ENCODE results near the gene CBFA2T2. TPM values are rescaled to one million over a fixed set of nuclear protein-coding genes. Genes with fewer than 3 reads are reported as not detected.
"Not testable (repeated sequence)": the region's sequence is repeated elsewhere in the genome, so short reads cannot be mapped to it uniquely, and the experiment has no call there.

Gene CBFA2T2
- total and polyA plus RNA-seq, 8 donors: 2.9 to 29.9 (median 12.0) TPM

GRCh38 chr20:33531047-33531877, 41.4 kb downstream of the CBFA2T2 start:
- Histone ChIP-seq H3K27ac (peak overlapping the region in 3 of 5 donors; percentile 17 to 49 (median 25)), H3K4me1 (peaks cover 9 to 35% (median 27%) of the 10 kb centered on the region in 4 donors), H3K36me3 (peaks cover 0 to 3% (median 0%) of the 10 kb centered on the region in 4 donors), H3K9me3 (no peaks in the 10 kb centered on the region), H3K4me3 (no peak overlapping the region), H3K27me3 (no peaks in the 10 kb centered on the region)
- peak in 1 of 2 donors; percentile 45 for DNase-seq
- no peak for TF ChIP-seq EP300 (IDR thresholded peaks at IDR 0.05)
- no peak for TF ChIP-seq POLR2AphosphoS5 (IDR thresholded peaks at IDR 0.05)
- no peak for TF ChIP-seq CTCF (IDR thresholded peaks at IDR 0.05)
- TF ChIP-seq POLR2A (IDR thresholded peaks at IDR 0.05): no peak
- intact Hi-C loops (cut with DNase I; ENCODE audit: low total_unique reads): no loop called here
- 54 to 71% (median 62%) methylated on average over 6 of the region's 6 CpGs for WGBS, 5 donors

- TF ChIP-seq POLR2AphosphoS5 (IDR thresholded peaks at IDR 0.05): no peak
- no peak for TF ChIP-seq POLR2A (IDR thresholded peaks at IDR 0.05)
- no peak for TF ChIP-seq EP300 (IDR thresholded peaks at IDR 0.05)
- no peak for TF ChIP-seq CTCF (IDR thresholded peaks at IDR 0.05)
- H3K27me3 ChIP-seq: no peaks in the 10 kb centered on the region
- WGBS, 5 donors: 58 to 74% (median 70%) methylated on average over 1 of the region's 1 CpG
- H3K4me3 ChIP-seq: no peak overlapping the region
- intact Hi-C loops (cut with DNase I; ENCODE audit: low total_unique reads): no loop called here
- peaks cover 9 to 35% (median 27%) of the 10 kb centered on the region in 4 donors for H3K4me1 ChIP-seq
- H3K27ac ChIP-seq: peak overlapping the region in 2 of 5 donors; percentile 25 to 49
- no peaks in the 10 kb centered on the region for H3K9me3 ChIP-seq
- no peak for DNase-seq
- no peaks in the 10 kb centered on the region for H3K36me3 ChIP-seq
Measured at GRCh38 chr20:33531885-33532284, 42.0 kb downstream of the CBFA2T2 start.

GRCh38 chr20:33532753-33533459, 43.0 kb downstream of the CBFA2T2 start:
- Histone ChIP-seq H3K9me3 (no peaks in the 10 kb centered on the region), H3K27me3 (no peaks in the 10 kb centered on the region), H3K27ac (no peak overlapping the region), H3K4me1 (peaks cover 10 to 43% (median 32%) of the 10 kb centered on the region in 4 donors), H3K36me3 (no peaks in the 10 kb centered on the region), H3K4me3 (no peak overlapping the region)
- DNase-seq: peak in 1 of 2 donors; percentile 79
- TF ChIP-seq CTCF (IDR thresholded peaks at IDR 0.05) (no peak), POLR2AphosphoS5 (IDR thresholded peaks at IDR 0.05) (peak in 1 of 3 donors; percentile 39)
- WGBS, 5 donors: 22 to 47% (median 36%) methylated on average over 2 of the region's 2 CpGs
- intact Hi-C loops (cut with DNase I; ENCODE audit: low total_unique reads): no loop called here

- not testable (repeated sequence) for H3K27me3 ChIP-seq
- peaks cover 30 to 66% (median 50%) of the 10 kb centered on the region in 4 donors for H3K4me1 ChIP-seq
Measured at GRCh38 chr20:33535717-33536116, 45.8 kb downstream of the CBFA2T2 start.

More at GRCh38 chr20:33535717-33536116, 45.8 kb downstream of the CBFA2T2 start:
- H3K4me3 ChIP-seq; H3K27ac ChIP-seq; H3K9me3 ChIP-seq; DNase-seq; H3K36me3 ChIP-seq; intact Hi-C loops (cut with DNase I; ENCODE audit: low total_unique reads): not testable (repeated sequence)
- 83 to 100% (median 87%) methylated on average over 5 to 6 of the region's 8 CpGs for WGBS, 5 donors

Measured in stomach (tissue), 9 donors.